ENCODE data around the gene SCGB1C1. TPM values are rescaled to one million over a fixed set of nuclear protein-coding genes. Genes with fewer than 3 reads are reported as not detected.

The SCGB1C1 gene
- total RNA-seq, 4 donors from 2014 or later = not detected

DNA sequence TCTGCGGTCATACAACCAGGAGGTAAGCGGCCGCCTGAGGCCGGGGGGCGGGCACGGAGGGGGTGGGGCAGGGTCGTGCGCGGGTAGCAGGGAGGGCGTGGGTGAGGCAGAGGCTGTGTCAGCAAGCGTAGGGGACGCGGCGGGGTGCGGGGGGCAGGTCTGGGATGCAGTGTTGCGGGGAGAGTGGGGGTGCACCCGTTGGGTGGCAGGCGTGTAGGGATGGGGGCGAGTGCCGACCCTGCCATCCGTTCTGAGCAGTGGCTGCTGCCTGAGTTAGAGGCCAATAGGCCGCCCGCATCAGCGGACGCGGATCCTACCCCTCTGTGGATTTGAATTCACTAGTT, 16.0 kb downstream of the SCGB1C1 start:
- Histone ChIP-seq H3K27ac (peak overlapping the region; percentile 95 to 100 (median 98)), H3K4me1 (peaks cover 3 to 57% (median 33%) of the 10 kb centered on the region in 3 donors), H3K9me3 (no peaks in the 10 kb centered on the region), H3K36me3 (peaks cover 0 to 65% of the 10 kb centered on the region in 2 donors), H3K27me3 (no peaks in the 10 kb centered on the region), H3K4me3 (peak overlapping the region; percentile 97 to 99)
- no peak for ATAC-seq
- whole genome bisulfite sequencing, 2 donors (ENCODE audit: low coverage in 1 of 2) = 0% methylated on average over 1 to 6 of the region's 26 CpGs
- TF ChIP-seq POLR2AphosphoS5 (IDR thresholded peaks at IDR 0.05) (no peak), EP300 (IDR thresholded peaks at IDR 0.05) (no peak), POLR2A (IDR thresholded peaks at IDR 0.05) (no peak)
- TF ChIP-seq, protein P1, sequence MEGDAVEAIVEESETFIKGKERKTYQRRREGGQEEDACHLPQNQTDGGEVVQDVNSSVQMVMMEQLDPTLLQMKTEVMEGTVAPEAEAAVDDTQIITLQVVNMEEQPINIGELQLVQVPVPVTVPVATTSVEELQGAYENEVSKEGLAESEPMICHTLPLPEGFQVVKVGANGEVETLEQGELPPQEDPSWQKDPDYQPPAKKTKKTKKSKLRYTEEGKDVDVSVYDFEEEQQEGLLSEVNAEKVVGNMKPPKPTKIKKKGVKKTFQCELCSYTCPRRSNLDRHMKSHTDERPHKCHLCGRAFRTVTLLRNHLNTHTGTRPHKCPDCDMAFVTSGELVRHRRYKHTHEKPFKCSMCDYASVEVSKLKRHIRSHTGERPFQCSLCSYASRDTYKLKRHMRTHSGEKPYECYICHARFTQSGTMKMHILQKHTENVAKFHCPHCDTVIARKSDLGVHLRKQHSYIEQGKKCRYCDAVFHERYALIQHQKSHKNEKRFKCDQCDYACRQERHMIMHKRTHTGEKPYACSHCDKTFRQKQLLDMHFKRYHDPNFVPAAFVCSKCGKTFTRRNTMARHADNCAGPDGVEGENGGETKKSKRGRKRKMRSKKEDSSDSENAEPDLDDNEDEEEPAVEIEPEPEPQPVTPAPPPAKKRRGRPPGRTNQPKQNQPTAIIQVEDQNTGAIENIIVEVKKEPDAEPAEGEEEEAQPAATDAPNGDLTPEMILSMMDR (IDR thresholded peaks at IDR 0.05) = no peak

DNA sequence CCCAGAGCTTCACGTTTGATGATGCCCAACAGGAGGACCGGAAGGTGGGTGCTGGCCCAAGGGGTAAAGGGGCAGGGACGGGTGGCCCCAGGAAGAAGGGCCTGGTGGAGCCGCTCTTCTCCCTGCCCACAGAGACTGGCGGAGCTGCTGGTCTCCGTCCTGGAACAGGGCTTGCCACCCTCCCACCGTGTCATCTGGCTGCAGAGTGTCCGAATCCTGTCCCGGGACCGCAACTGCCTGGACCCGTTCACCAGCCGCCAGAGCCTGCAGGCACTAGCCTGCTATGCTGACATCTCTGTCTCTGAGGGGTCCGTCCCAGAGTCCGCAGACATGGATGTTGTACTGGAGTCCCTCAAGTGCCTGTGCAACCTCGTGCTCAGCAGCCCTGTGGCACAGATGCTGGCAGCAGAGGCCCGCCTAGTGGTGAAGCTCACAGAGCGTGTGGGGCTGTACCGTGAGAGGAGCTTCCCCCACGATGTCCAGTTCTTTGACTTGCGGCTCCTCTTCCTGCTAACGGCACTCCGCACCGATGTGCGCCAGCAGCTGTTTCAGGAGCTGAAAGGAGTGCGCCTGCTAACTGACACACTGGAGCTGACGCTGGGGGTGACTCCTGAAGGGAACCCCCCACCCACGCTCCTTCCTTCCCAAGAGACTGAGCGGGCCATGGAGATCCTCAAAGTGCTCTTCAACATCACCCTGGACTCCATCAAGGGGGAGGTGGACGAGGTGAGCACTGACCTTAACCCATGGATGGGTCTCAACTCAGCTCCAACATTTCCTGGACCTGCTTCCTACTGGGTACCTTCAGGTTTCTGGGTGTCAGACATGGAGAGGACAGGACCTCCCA, 16.6 kb downstream of the SCGB1C1 start:
- H3K4me3 ChIP-seq = peak overlapping the region; percentile 97 to 99
- no peak for TF ChIP-seq POLR2A (IDR thresholded peaks at IDR 0.05)
- TF ChIP-seq, protein P1 (IDR thresholded peaks at IDR 0.05) = no peak
- TF ChIP-seq EP300 (IDR thresholded peaks at IDR 0.05) = no peak
- TF ChIP-seq POLR2AphosphoS5 (IDR thresholded peaks at IDR 0.05) = no peak
- 39 to 50% methylated on average over 2 to 4 of the region's 29 CpGs for WGBS, 2 donors (ENCODE audit: low coverage in 1 of 2)
- H3K9me3 ChIP-seq = no peaks in the 10 kb centered on the region
- H3K27ac ChIP-seq = peak overlapping the region in 3 of 4 donors; percentile 95 to 100 (median 97)
- peaks cover 3 to 50% (median 33%) of the 10 kb centered on the region in 3 donors for H3K4me1 ChIP-seq
- no peak for ATAC-seq
- H3K27me3 ChIP-seq = no peaks in the 10 kb centered on the region
- H3K36me3 ChIP-seq = peaks cover 0 to 65% of the 10 kb centered on the region in 2 donors

DNA sequence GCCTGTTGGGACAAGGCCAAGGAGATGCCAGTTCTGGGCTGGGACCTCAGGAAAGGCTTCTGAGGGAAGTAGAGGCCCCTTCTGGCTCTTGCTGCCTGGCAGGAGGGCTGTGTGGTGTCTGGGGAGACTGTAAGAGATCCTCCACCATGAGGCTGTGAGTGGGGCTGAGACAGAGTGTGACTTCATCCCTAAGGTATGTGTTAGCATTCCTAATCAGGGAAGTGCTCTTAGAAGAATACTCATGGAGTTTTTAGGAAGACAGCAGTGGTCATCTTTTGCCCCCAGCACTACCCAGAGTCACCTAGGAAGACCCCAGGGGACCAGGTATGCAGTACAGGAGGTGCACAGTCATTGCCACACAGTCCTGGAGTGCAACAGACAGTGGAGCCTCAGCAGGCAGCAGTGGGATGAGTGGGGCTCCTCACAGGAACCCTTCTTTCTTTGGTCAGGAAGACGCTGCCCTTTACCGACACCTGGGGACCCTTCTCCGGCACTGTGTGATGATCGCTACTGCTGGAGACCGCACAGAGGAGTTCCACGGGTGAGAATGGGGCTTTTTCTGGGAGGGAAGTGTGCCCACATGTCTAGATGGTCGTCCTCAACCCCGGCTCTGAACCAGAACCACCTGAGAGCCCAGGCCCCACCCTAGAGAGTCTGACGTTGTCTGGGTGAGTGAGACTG, 17.4 kb downstream of the SCGB1C1 start:
- no peaks in the 10 kb centered on the region for H3K9me3 ChIP-seq
- H3K36me3 ChIP-seq = peaks cover 0 to 65% of the 10 kb centered on the region in 2 donors
- peak overlapping the region in 1 of 2 donors; percentile 99 for H3K4me3 ChIP-seq
- peak overlapping the region in 3 of 4 donors; percentile 95 to 100 (median 97) for H3K27ac ChIP-seq
- H3K27me3 ChIP-seq = no peaks in the 10 kb centered on the region
- ATAC-seq = no peak
- 93% methylated on average over 3 of the region's 9 CpGs; no CpG with 5 or more reads in 1 of the 2 donors for WGBS, 2 donors (ENCODE audit: low coverage in 1 of 2)
- TF ChIP-seq EP300 (IDR thresholded peaks at IDR 0.05) = no peak
- no peak for TF ChIP-seq POLR2A (IDR thresholded peaks at IDR 0.05)
- TF ChIP-seq, protein P1 (IDR thresholded peaks at IDR 0.05) = no peak
- no peak for TF ChIP-seq POLR2AphosphoS5 (IDR thresholded peaks at IDR 0.05)
- peaks cover 3 to 43% (median 31%) of the 10 kb centered on the region in 3 donors for H3K4me1 ChIP-seq

DNA sequence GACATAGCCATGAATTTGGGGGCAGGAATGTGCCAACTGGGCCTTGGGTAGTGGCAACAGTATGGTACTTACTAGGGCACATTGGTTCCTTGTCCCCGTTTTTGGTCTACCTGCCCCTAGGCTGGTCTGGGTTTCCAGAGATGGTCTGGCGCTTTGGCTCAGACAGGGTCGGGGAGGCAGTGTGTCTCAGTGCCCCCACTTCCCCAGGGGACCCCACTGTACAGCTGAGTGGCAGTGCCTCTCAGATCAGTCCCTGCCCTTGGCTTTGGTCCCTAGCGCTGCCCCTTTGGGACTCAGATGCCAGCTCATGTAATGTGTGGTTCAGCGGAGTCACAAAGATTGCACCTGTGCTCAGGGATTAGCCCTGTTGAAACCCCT, 17.9 kb downstream of the SCGB1C1 start:
- TF ChIP-seq EP300 (IDR thresholded peaks at IDR 0.05) (no peak), POLR2A (IDR thresholded peaks at IDR 0.05) (no peak), POLR2AphosphoS5 (IDR thresholded peaks at IDR 0.05) (no peak)
- TF ChIP-seq, protein P1 (IDR thresholded peaks at IDR 0.05) = no peak
- H3K36me3 ChIP-seq = peaks cover 0 to 65% of the 10 kb centered on the region in 2 donors
- H3K9me3 ChIP-seq = no peaks in the 10 kb centered on the region
- no peak overlapping the region for H3K4me3 ChIP-seq
- ATAC-seq = no peak
- H3K27ac ChIP-seq = peak overlapping the region in 3 of 4 donors; percentile 95 to 100 (median 97)
- WGBS, 2 donors (ENCODE audit: low coverage in 1 of 2) = no CpG with 5 or more reads among the region's 5 CpGs
- no peaks in the 10 kb centered on the region for H3K27me3 ChIP-seq
- H3K4me1 ChIP-seq = peaks cover 3 to 37% (median 26%) of the 10 kb centered on the region in 3 donors
